Pancreas (tissue), 10 donors: ENCODE data around the gene CHRNB4. TPM values are rescaled to one million over a fixed set of nuclear protein-coding genes. Genes with fewer than 3 reads are reported as not detected.
A peak's percentile ranks its signal among the peaks of the same experiment; 100 is the strongest.

Experiments used
- ATAC-seq, 4 donors: fragments of 200-7000 bp; cut with Tn5 transposase; one replicate each; pipeline versions ENCODE4 v1.8.0 to v1.9.1; 2020; ENCODE audit warnings: mild to moderate bottlenecking in 4 of 4, moderate library complexity in 4 of 4
- DNase-seq, 6 donors: peaks; one replicate each; pipeline ENCODE4 v3.0.0-alpha.2; 2020
- FAIRE-seq: peaks from 2 replicates; lab custom pipeline; 2012; peaks lifted over from hg19 to GRCh38; lab: Jason Lieb, UNC
- H3K27ac ChIP-seq, 4 donors: fragments of 200-600 bp; sonication (generic); 1 replicate in 3 of 4; 2 replicates in 1 of 4; pipeline versions ENCODE4 v1.5.0 to v1.8.0; 2020
- H3K27me3 ChIP-seq, 4 donors: fragments of 200-600 bp; one replicate each; pipeline ENCODE4 v1.8.0; 2021
- H3K36me3 ChIP-seq, 3 donors: fragments of 200-600 bp; sonication (generic) in 1 of 3; one replicate each; pipeline versions ENCODE4 v1.5.0 to v1.8.0; 2020 to 2021
- H3K4me1 ChIP-seq, 3 donors: fragments of 200-600 bp; one replicate each; pipeline ENCODE4 v1.8.0; 2021
- H3K4me3 ChIP-seq, 4 donors: fragments of 200-600 bp; sonication (generic) in 2 of 4; one replicate each; pipeline versions ENCODE4 v1.5.0 to v1.8.0; 2020 to 2021
- H3K9me3 ChIP-seq, 4 donors: fragments of 200-600 bp; one replicate each; pipeline ENCODE4 v1.8.0; 2021
- CTCF ChIP-seq, 4 donors: fragments of 200-600 bp; sonication (generic) in 3 of 4; IDR thresholded peaks; one replicate each; pipeline versions ENCODE4 v1.5.0 to v1.8.0; 2021; ENCODE audit warnings: antibody characterized with exemption in 4 of 4
- WGBS, 2 donors: extraction: QIAGEN DNeasy Blood & Tissue Kit; methylation state at CpG; one replicate each; pipeline ENCODE4 v1.1.7; 2013; 5-methylcytosine and 5-hydroxymethylcytosine counted together
- intact Hi-C, 3 donors: fragments of 100-400 bp; cut with DNase I; formaldehyde crosslinking; loops; one replicate each; pipeline versions ENCODE4 v1.11.1 to v1.14.2; 2022
- polyA plus RNA-seq, 2 donors: library from polyadenylated mRNA; stranded (reverse); fragments of 200-250 nt; gene quantifications; one replicate each; pipeline ENCODE4 v1.2.3, GENCODE V29; 2013
- total RNA-seq, 6 donors: library from RNA; stranded (reverse); fragmentation: NEBNext Ultra II Directional in 4 of 6; extraction: Animal tissue kit (Norgen Biotek cat#: 25700) in 4 of 6; gene quantifications; one replicate each; pipeline versions ENCODE4 v1.2.1 to v1.2.4, GENCODE V29; 2021 to 2023
- donor health status: healthy with polysubstance abuse.
- donor health status: DM: no; HTN: no; CAD: no; lungs with moderate emphysema.
- donor health status: DM: no; HTN: no; CAD: no.
- donor health status: control.
- donor health status: control.
- donor health status: Bipolar disorder and iron deficiency.
- donor health status: DM: yes; HTN: yes; CAD: no.
- donor health status: DM: no; HTN: no; CAD: no.
- donor health status: DM: no; HTN: no; CAD: no.
- donor health status: DM: yes; HTN: yes; CAD: no.

Gene CHRNB4
- total and polyA plus RNA-seq, 8 donors: 0.02 to 0.18 TPM; not detected in 6

- Histone ChIP-seq H3K4me3 (no peak overlapping the region), H3K36me3 (no peaks in the 10 kb centered on the region), H3K9me3 (no peaks in the 10 kb centered on the region), H3K4me1 (no peaks in the 10 kb centered on the region), H3K27ac (no peak overlapping the region), H3K27me3 (no peaks in the 10 kb centered on the region)
- ATAC-seq (no peak), DNase-seq (no peak), FAIRE-seq (no peak)
- no peak for TF ChIP-seq CTCF (IDR thresholded peaks at IDR 0.05)
- WGBS, 2 donors: 92 to 95% methylated on average over 3 of the region's 3 CpGs
- intact Hi-C loops: no loop called here
Measured at GRCh38 chr15:78673917-78674444, 33.0 kb upstream of the CHRNB4 start.

- H3K4me1 ChIP-seq: no peaks in the 10 kb centered on the region
- H3K27me3 ChIP-seq: no peaks in the 10 kb centered on the region
- H3K27ac ChIP-seq: no peak overlapping the region
- no peak for TF ChIP-seq CTCF (IDR thresholded peaks at IDR 0.05)
- 64 to 77% methylated on average over 4 of the region's 4 CpGs for whole genome bisulfite sequencing, 2 donors
- H3K36me3 ChIP-seq: no peaks in the 10 kb centered on the region
- no peak overlapping the region for H3K4me3 ChIP-seq
- intact Hi-C loops: no loop called here
- ATAC-seq (no peak), DNase-seq (no peak), FAIRE-seq (no peak)
- H3K9me3 ChIP-seq: no peaks in the 10 kb centered on the region
Measured at GRCh38 chr15:78673476-78673875, 32.5 kb upstream of the CHRNB4 start.

- intact Hi-C loops: no loop called here
- no peak overlapping the region for H3K27ac ChIP-seq
Measured at GRCh38 chr15:78672285-78673014, 31.4 kb upstream of the CHRNB4 start.

GRCh38 chr15:78671626-78672211 lies 30.7 kb upstream of the CHRNB4 start:
- Histone ChIP-seq H3K4me3 (no peak overlapping the region), H3K4me1 (no peaks in the 10 kb centered on the region), H3K27me3 (no peaks in the 10 kb centered on the region), H3K36me3 (no peaks in the 10 kb centered on the region), H3K27ac (no peak overlapping the region), H3K9me3 (no peaks in the 10 kb centered on the region)
- FAIRE-seq (no peak), ATAC-seq (peak in 2 of 4 donors; percentile 15 to 23), DNase-seq (no peak)
- intact Hi-C loops: no loop called here
- 66 to 69% methylated on average over 6 of the region's 6 CpGs for WGBS, 2 donors
- TF ChIP-seq CTCF (IDR thresholded peaks at IDR 0.05): no peak

More at GRCh38 chr15:78672285-78673014, 31.4 kb upstream of the CHRNB4 start:
- WGBS, 2 donors: 84% methylated on average over 9 of the region's 9 CpGs
- Histone ChIP-seq H3K4me3 (no peak overlapping the region), H3K36me3 (no peaks in the 10 kb centered on the region), H3K9me3 (no peaks in the 10 kb centered on the region), H3K27me3 (no peaks in the 10 kb centered on the region), H3K4me1 (no peaks in the 10 kb centered on the region)
- DNase-seq (no peak), ATAC-seq (peak in 2 of 4 donors; percentile 23 to 32), FAIRE-seq (no peak)
- no peak for TF ChIP-seq CTCF (IDR thresholded peaks at IDR 0.05)

GRCh38 chr15:78668987-78669386 lies 28.0 kb upstream of the CHRNB4 start:
- 70 to 74% methylated on average over 2 of the region's 2 CpGs for WGBS, 2 donors
- no peak for FAIRE-seq
- Histone ChIP-seq H3K27me3 (no peaks in the 10 kb centered on the region), H3K36me3 (no peaks in the 10 kb centered on the region), H3K27ac (no peak overlapping the region), H3K4me3 (no peak overlapping the region), H3K9me3 (no peaks in the 10 kb centered on the region), H3K4me1 (no peaks in the 10 kb centered on the region)
- ATAC-seq: no peak
- no peak for TF ChIP-seq CTCF (IDR thresholded peaks at IDR 0.05)
- DNase-seq: no peak
- intact Hi-C loops: no loop called here
